A549 (cell line): Measurements from ENCODE around the gene DUSP2. TPM values are rescaled to one million over a fixed set of nuclear protein-coding genes. Genes with fewer than 3 reads are reported as not detected.

Experiments
- ATAC-seq, 2 experiments: fragments of 200-7000 bp in 1 of 2; fragments of >200 bp in 1 of 2; cut with Nextera tagmentation in 1 of 2; cut with Tn5 transposase in 1 of 2; 3 replicates each; pipeline versions ENCODE4 v1.8.0 to v1.9.1; 2018 to 2020; ENCODE audit warnings: mild to moderate bottlenecking in 1 of 2, moderate library complexity in 1 of 2
- CTCF ChIA-PET: fragments of 300-600 bp; sonication (Branson Sonifier 250); formaldehyde crosslinking; extraction: SDS; loops from one replicate; lab custom pipeline; 2021; ENCODE audit warnings: antibody characterized with exemption, inconsistent platforms; lab: Yijun Ruan, JAX
- POLR2A ChIA-PET: fragments of 350-600 bp; formaldehyde crosslinking; extraction: SDS; loops from one replicate; lab custom pipeline; 2021; ENCODE audit warnings: antibody characterized with exemption, inconsistent platforms; lab: Yijun Ruan, JAX
- DNase-seq, 2 experiments: peaks; one replicate each; pipeline versions ENCODE4 v3.0.0 to v3.0.0-alpha.2; 2011 to 2016; ENCODE audit warnings: low read depth in 1 of 2, low spot score in 1 of 2
- FAIRE-seq: peaks from 2 replicates; lab custom pipeline; 2011; peaks lifted over from hg19 to GRCh38; lab: Jason Lieb, UNC
- H3K27ac ChIP-seq, 2 experiments: fragments of >200 bp; sonication (Bioruptor Twin); formaldehyde crosslinking; 3 replicates each; pipeline ENCODE4 v1.5.1; 2016 to 2017
- H3K4me1 ChIP-seq: fragments of >200 bp; sonication (Bioruptor Twin); formaldehyde crosslinking; 3 replicates; pipeline ENCODE4 v1.6.1; 2016
- H3K4me2 ChIP-seq: fragments of >200 bp; sonication (Bioruptor Twin); formaldehyde crosslinking; 3 replicates; pipeline ENCODE4 v1.6.1; 2016
- H3K4me3 ChIP-seq: fragments of >200 bp; sonication (Bioruptor Twin); formaldehyde crosslinking; 3 replicates; pipeline ENCODE4 v1.5.1; 2016
- H3K9me3 ChIP-seq: fragments of >200 bp; sonication (Bioruptor Twin); formaldehyde crosslinking; 3 replicates; pipeline ENCODE4 v1.6.1; 2016
- CBX2 ChIP-seq: fragments of 200-600 bp; sonication (generic); IDR thresholded peaks from 2 replicates; pipeline ENCODE4 v1.6.1; 2016; ENCODE audit warnings: low read depth, mild to moderate bottlenecking, borderline replicate concordance
- CHD4 ChIP-seq: fragments of 200-600 bp; sonication (generic); IDR thresholded peaks from 2 replicates; pipeline ENCODE4 v1.6.1; 2016; ENCODE audit warnings: antibody characterized with exemption, mild to moderate bottlenecking, borderline replicate concordance
- HEYL ChIP-seq: fragments of 250-450 bp; sonication (Bioruptor Pico); IDR thresholded peaks from 2 replicates; pipeline ENCODE4 v1.8.0; 2021; ENCODE audit warnings: mild to moderate bottlenecking, moderate library complexity
- JUN ChIP-seq, 2 experiments: fragments of >200 bp; sonication (Bioruptor Twin); formaldehyde crosslinking; IDR thresholded peaks; 2 replicates in 1 of 2; 3 replicates in 1 of 2; pipeline ENCODE4 v1.6.1; 2016 to 2017
- JUNB ChIP-seq: fragments of >200 bp; sonication (Bioruptor Twin); formaldehyde crosslinking; IDR thresholded peaks from 2 replicates; pipeline ENCODE4 v1.6.1; 2016
- MYC ChIP-seq: IDR thresholded peaks from 2 replicates; pipeline ENCODE4 v1.6.1; 2012; ENCODE audit warnings: mild to moderate bottlenecking, inconsistent platforms, low read length, improper control_type of control experiment, borderline replicate concordance
- NPAS2 ChIP-seq: fragments of 250-450 bp; sonication (Bioruptor Pico); IDR thresholded peaks from 2 replicates; pipeline ENCODE4 v1.8.0; 2022; ENCODE audit warnings: mild to moderate bottlenecking, moderate library complexity, borderline replicate concordance
- PHF8 ChIP-seq: fragments of 200-600 bp; sonication (generic); IDR thresholded peaks from 2 replicates; pipeline ENCODE4 v1.6.1; 2016; ENCODE audit warnings: low read depth, mild to moderate bottlenecking, antibody characterized with exemption, moderate library complexity, borderline replicate concordance
- POLR2AphosphoS2 ChIP-seq: conservative IDR thresholded peaks from 2 replicates; pipeline ENCODE4 v1.6.1; 2012; ENCODE audit warnings: low read length, improper control_type of control experiment, inconsistent platforms
- RAD21 ChIP-seq, 2 experiments: fragments of >200 bp in 1 of 2; sonication (Bioruptor Twin) in 1 of 2; formaldehyde crosslinking in 1 of 2; IDR thresholded peaks in 1 of 2; conservative IDR thresholded peaks in 1 of 2; 2 replicates in 1 of 2; 3 replicates in 1 of 2; pipeline ENCODE4 v1.6.1; 2012 to 2018; ENCODE audit warnings: inconsistent platforms in 1 of 2
- RCOR1 ChIP-seq: fragments of 150-350 bp; IDR thresholded peaks from 2 replicates; pipeline ENCODE4 v1.6.1; 2014; ENCODE audit warnings: antibody characterized with exemption, low read length, low read depth
- RFX5 ChIP-seq: fragments of 450-650 bp; IDR thresholded peaks from 2 replicates; pipeline ENCODE4 v1.7.1; 2014; ENCODE audit warnings: antibody characterized with exemption, mild to moderate bottlenecking, moderate library complexity
- SREBF2 ChIP-seq: fragments of 450-650 bp; IDR thresholded peaks from 2 replicates; pipeline ENCODE4 v1.6.1; 2014; ENCODE audit warnings: mild to moderate bottlenecking, moderate library complexity
- ZC3H11A ChIP-seq: fragments of 450-650 bp; IDR thresholded peaks from 2 replicates; pipeline ENCODE4 v1.6.1; 2014; ENCODE audit warnings: antibody characterized with exemption, mild to moderate bottlenecking
- ZNF302 ChIP-seq: fragments of 250-450 bp; sonication (Bioruptor Pico); IDR thresholded peaks from 2 replicates; pipeline ENCODE4 v1.9.0; 2021; ENCODE audit warnings: inconsistent platforms, mild to moderate bottlenecking, moderate library complexity
- WGBS: methylation state at CpG from one replicate; pipeline ENCODE4 v1.1.6; 2017; ENCODE audit errors: missing lambda C conversion rate; 5-methylcytosine and 5-hydroxymethylcytosine counted together
- polyA plus RNA-seq, 4 experiments: library from polyadenylated mRNA; depleted of rRNA in 3 of 4; stranded (reverse); fragments of >200 nt; fragmentation: RNase III in 1 of 4; extraction: RNeasy Plus Mini Kit Qiagen cat#74134 plus additional on column Dnase treatment in 1 of 4; gene quantifications; 2 replicates in 3 of 4; 3 replicates in 1 of 4; pipeline ENCODE4 v1.2.3, GENCODE V29; 2011 to 2017
- TF ChIP-seq, protein P1 (sequence below): fragments of 200-600 bp; sonication (generic); IDR thresholded peaks from 2 replicates; pipeline ENCODE4 v1.6.1; 2016; ENCODE audit warnings: antibody characterized with exemption, mild to moderate bottlenecking, moderate library complexity
- TF ChIP-seq, protein P2 (sequence below): fragments of >200 bp; sonication (Bioruptor Twin); formaldehyde crosslinking; IDR thresholded peaks from 3 replicates; pipeline ENCODE4 v1.6.1; 2016
- TF ChIP-seq, protein P3 (sequence below): IDR thresholded peaks from 2 replicates; pipeline ENCODE4 v1.6.1; 2012
- TF ChIP-seq, protein P4 (sequence below): fragments of 250-450 bp; sonication (Bioruptor Pico); IDR thresholded peaks from 2 replicates; pipeline ENCODE4 v1.5.0; 2020; ENCODE audit warnings: low read depth, mild to moderate bottlenecking, moderate library complexity

DUSP2 gene
- polyA plus RNA-seq, 2 of the 4 experiments (the other 2 are of a cell fraction), result 0.26 to 0.27 TPM

DNA sequence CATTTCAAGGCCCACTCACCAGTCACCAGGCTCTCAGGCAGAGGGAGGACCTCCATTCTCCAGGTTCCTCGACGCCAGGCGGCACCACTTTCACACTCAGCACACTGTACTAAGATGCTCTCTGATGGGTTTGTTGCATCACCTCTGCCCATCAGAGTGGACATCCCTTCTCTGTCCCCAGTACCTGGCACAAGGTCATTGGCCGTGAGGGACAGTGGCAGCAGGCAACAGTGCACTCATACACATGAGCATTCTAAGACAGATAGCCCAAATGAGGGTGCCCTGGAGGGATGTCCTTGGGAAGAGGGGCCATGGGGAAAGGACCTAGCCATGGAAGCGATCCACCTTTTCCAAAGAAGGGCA lies 25.9 kb downstream of the DUSP2 start:
- no peak overlapping the region for H3K4me3 ChIP-seq
- H3K27ac ChIP-seq, result no peak overlapping the region
- WGBS, result 76% methylated on average over 5 of the region's 5 CpGs
- no peak overlapping the region for H3K4me2 ChIP-seq
- DNase-seq, result no peak
- ATAC-seq, result no peak
- peaks cover 4% of the 10 kb centered on the region; the same call in 2 of the 3 replicates for H3K4me1 ChIP-seq
- ChIA-PET CTCF (interaction anchor here (1.6 to 9.6 kb wide), 5 partner anchors 18 to 127 kb away, joined by 5 to 126 read pairs (median 27); partner anchors contain the start of genes ANKRD36C and ASTL), POLR2A (interaction anchor here (0.6 kb wide), 1 partner anchor 201 kb away, joined by 5 read pairs; no protein-coding TSS in a partner anchor)
- FAIRE-seq, result no peak
- no peaks in the 10 kb centered on the region for H3K9me3 ChIP-seq
- no peak for TF ChIP-seq PHF8
- TF ChIP-seq CHD4, result no peak
- TF ChIP-seq ZC3H11A, result no peak
- TF ChIP-seq, protein P1, sequence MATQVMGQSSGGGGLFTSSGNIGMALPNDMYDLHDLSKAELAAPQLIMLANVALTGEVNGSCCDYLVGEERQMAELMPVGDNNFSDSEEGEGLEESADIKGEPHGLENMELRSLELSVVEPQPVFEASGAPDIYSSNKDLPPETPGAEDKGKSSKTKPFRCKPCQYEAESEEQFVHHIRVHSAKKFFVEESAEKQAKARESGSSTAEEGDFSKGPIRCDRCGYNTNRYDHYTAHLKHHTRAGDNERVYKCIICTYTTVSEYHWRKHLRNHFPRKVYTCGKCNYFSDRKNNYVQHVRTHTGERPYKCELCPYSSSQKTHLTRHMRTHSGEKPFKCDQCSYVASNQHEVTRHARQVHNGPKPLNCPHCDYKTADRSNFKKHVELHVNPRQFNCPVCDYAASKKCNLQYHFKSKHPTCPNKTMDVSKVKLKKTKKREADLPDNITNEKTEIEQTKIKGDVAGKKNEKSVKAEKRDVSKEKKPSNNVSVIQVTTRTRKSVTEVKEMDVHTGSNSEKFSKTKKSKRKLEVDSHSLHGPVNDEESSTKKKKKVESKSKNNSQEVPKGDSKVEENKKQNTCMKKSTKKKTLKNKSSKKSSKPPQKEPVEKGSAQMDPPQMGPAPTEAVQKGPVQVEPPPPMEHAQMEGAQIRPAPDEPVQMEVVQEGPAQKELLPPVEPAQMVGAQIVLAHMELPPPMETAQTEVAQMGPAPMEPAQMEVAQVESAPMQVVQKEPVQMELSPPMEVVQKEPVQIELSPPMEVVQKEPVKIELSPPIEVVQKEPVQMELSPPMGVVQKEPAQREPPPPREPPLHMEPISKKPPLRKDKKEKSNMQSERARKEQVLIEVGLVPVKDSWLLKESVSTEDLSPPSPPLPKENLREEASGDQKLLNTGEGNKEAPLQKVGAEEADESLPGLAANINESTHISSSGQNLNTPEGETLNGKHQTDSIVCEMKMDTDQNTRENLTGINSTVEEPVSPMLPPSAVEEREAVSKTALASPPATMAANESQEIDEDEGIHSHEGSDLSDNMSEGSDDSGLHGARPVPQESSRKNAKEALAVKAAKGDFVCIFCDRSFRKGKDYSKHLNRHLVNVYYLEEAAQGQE, result no peak
- no peak for TF ChIP-seq NPAS2 (CRISPR knock-in tag)

DNA sequence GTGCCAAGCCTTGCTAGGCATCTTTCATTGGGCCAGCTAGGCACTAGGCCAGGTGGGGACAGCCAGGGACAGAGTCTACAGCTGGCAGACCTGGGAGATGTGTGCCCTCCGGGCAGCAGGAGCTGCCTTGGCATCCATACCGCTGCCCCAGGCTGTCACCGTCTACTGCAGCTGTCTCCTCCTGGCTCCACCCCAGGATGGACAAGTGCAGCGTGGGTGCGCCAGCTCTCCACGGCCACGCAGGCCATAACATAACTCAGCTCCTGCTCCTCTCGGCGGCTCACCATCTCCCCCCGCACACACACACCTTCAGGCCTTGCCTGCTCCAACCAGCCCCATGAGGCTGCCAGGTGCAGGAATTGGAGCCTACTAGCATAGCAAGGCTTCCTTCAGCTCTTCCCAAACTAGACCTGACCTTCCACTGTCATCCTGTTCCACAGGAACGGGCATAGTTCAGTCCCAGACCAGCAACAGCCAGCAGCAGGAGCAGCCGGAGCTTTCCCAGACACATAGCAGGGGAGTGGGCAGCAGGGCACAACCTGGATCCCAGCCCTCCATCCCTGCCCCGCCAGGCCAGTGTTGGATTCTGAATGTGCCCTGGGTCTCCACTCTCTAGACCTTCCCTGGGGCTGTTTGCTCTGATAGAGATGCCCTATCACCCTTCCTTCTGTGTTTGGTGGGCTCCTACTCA lies 26.4 kb downstream of the DUSP2 start:
- WGBS, result 74% methylated on average over 10 of the region's 13 CpGs
- Histone ChIP-seq H3K9me3 (no peaks in the 10 kb centered on the region), H3K4me2 (no peak overlapping the region), H3K27ac (no peak overlapping the region), H3K4me1 (peaks cover 4% of the 10 kb centered on the region; the same call in 2 of the 3 replicates), H3K4me3 (no peak overlapping the region)
- FAIRE-seq (no peak), DNase-seq (no peak), ATAC-seq (no peak)
- POLR2A ChIA-PET, result interaction anchor here (0.6 kb wide), 1 partner anchor 201 kb away, joined by 5 read pairs; no protein-coding TSS in a partner anchor
- CTCF ChIA-PET, result interaction anchor here (1.2 to 9.6 kb wide), 10 partner anchors 12 to 127 kb away, joined by 3 to 126 read pairs (median 14); partner anchors contain the start of genes ANKRD36C and ASTL
- TF ChIP-seq, protein P2, sequence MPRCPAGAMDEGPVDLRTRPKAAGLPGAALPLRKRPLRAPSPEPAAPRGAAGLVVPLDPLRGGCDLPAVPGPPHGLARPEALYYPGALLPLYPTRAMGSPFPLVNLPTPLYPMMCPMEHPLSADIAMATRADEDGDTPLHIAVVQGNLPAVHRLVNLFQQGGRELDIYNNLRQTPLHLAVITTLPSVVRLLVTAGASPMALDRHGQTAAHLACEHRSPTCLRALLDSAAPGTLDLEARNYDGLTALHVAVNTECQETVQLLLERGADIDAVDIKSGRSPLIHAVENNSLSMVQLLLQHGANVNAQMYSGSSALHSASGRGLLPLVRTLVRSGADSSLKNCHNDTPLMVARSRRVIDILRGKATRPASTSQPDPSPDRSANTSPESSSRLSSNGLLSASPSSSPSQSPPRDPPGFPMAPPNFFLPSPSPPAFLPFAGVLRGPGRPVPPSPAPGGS, result no peak
- TF ChIP-seq POLR2AphosphoS2 (no peak), HEYL (no peak), JUN (IDR thresholded peaks at IDR 0.05) (no peak), RFX5 (no peak), ZNF302 (CRISPR knock-in tag) (no peak), RCOR1 (no peak), MYC (no peak), SREBF2 (no peak), RAD21 (conservative IDR thresholded peaks at IDR 0.05 in 1 of 2, IDR thresholded peaks at IDR 0.05 in 1 of 2) (no peak), JUNB (no peak), CBX2 (no peak)
- TF ChIP-seq, protein P3, sequence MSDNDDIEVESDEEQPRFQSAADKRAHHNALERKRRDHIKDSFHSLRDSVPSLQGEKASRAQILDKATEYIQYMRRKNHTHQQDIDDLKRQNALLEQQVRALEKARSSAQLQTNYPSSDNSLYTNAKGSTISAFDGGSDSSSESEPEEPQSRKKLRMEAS, result no peak
- TF ChIP-seq, protein P4, sequence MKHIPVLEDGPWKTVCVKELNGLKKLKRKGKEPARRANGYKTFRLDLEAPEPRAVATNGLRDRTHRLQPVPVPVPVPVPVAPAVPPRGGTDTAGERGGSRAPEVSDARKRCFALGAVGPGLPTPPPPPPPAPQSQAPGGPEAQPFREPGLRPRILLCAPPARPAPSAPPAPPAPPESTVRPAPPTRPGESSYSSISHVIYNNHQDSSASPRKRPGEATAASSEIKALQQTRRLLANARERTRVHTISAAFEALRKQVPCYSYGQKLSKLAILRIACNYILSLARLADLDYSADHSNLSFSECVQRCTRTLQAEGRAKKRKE (CRISPR knock-in tag), result no peak
